Measurements from ENCODE around the gene PSMB10.
"Not testable (repeated sequence)": the region's sequence is repeated elsewhere in the genome, so short reads cannot be mapped to it uniquely, and the experiment has no call there.

The PSMB10 gene

GRCh38 chr16:67936124-67936879 is at the start of gene PSMB10:
Gene PSMB10, minus strand, starts transcription at chr16:67936850. Its CDS starts 101 bp downstream, at chr16:67936749.
- DNase-seq: no peak

GRCh38 chr16:67982011-67982696 is 45.5 kb upstream of the PSMB10 start:
- DNase-seq: no peak

DNA sequence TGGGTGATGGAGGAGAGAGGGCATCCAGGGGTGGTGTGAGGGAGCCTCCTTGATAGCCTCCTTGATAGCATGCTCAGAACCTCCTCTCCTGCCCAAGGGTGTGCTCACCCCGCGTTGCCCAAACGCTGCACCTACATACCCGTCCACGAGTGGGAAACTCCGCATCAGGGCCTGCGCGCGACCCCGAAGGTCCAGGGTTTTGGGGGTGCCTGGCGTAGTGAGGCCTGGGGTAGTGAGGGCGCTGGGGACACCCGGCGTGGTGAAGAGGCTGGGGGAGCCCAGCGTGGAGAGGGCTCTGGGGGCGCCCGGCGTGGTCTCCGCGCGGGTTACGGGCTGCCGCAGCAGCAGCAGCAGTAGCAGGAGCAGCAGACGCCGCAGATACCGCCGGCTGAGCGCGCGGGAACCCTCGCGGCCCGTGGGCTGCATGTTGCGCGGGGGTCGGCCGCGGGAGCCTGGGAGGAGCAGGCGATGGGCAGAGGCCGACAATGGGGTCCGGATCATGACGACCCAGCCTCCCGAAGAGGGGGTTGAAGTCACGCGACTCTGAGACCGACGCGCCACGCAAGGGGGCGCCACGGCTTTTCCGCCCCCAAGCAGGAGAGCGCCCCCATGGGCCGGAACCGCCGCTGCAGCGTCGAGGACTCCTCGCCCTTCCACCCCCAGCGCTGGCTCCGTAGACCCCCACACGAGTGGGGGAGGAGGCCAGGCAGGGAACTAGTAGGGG is 43.5 kb upstream of the PSMB10 start, which contains the start of gene DPEP3:
Gene DPEP3 (minus strand): TSS at position 545 of the 724 bp plus-strand sequence. CDS start 119 bp downstream, at position 426.
- peak; percentile 18 for DNase-seq

DNA sequence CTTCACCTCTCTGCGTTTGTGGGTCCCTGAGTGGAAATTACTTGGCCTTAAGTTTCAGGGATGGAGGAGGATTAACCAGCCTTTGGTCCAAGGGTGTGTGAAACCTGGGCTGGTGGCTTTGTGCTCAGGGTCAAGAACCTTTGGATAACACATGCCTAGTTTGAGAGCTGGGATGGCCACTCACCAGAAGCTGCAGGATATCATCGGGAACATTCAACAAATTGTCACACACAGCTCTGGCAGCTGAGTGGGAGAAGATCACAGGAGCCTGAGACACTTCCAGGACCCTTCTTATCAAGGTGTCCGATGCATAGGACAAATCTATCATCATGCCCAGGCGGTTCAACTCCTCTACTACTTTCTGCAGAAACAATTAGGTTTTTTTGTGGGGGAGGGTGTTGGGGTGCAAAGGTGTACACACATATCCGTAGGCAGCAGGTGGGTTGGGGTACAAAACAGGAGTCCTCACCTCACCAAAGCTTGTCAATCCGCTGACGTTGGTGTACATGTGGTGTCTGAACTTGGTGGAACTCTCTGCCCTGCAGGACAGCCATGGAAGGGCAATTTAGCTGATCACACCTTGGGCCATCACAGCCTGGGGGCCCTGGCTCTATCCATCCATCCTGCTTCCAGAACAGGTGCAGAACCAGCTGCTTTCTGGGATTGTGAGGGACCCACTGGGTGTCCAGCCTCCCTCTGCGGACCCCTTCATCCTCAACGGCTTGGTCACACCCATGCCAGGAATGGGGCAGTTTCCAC is 41.0 kb upstream of the PSMB10 start:
- no peak for DNase-seq

GRCh38 chr16:67977005-67977404 is 40.4 kb upstream of the PSMB10 start:
- no peak for DNase-seq

GRCh38 chr16:67976205-67976604 is 39.6 kb upstream of the PSMB10 start:
- DNase-seq: no peak

DNA sequence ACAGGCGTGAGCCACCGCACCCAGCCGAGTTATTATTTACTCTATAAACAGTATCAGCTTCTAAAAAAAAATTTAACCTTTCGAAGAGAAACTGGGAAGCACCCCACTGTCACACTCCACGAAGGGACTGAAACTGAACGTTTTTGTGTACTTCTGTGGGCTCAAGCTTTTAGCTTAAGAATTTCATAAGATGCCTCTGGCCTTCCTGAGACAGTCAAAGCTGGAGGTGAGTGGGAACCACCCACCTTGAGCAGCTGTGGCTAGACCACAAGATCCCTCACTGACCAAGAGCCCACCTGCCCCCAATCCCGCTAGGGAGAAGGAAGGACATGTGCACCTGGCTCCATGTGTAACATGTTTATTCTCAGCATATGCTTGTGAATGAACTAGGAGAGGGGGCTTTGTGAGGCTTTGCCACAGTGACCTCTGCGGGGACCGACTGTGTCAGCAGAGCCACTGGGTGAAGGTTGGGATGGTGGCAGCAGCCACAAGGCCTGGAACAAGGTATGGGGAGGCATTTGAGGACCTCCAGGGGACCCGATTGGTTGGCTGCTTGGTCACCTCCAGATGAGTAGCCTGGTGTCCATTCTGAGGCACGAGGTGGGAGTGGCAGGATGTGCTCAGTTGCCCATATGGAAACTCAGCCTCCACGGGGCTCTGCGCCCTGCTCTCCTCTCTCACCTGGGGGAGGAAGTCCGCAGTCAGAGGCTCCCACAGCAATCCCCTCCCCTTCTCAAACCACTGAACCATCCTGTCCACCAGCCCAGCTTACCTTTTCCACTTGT is 38.9 kb upstream of the PSMB10 start:
- DNase-seq: no peak

GRCh38 chr16:67972285-67972684 is 35.6 kb upstream of the PSMB10 start:
- not testable (repeated sequence) for DNase-seq

GRCh38 chr16:67971111-67971510 is 34.5 kb upstream of the PSMB10 start:
- no peak for DNase-seq

- no peak for DNase-seq
Measured at GRCh38 chr16:67969254-67970039, 32.8 kb upstream of the PSMB10 start.

- peak; percentile 87 for DNase-seq
Measured at GRCh38 chr16:67968400-67969253, 32.0 kb upstream of the PSMB10 start, which contains the start of gene SLC12A4. Gene SLC12A4, minus strand, starts transcription at chr16:67968637. Its CDS starts 84 bp downstream, at chr16:67968553.

DNA sequence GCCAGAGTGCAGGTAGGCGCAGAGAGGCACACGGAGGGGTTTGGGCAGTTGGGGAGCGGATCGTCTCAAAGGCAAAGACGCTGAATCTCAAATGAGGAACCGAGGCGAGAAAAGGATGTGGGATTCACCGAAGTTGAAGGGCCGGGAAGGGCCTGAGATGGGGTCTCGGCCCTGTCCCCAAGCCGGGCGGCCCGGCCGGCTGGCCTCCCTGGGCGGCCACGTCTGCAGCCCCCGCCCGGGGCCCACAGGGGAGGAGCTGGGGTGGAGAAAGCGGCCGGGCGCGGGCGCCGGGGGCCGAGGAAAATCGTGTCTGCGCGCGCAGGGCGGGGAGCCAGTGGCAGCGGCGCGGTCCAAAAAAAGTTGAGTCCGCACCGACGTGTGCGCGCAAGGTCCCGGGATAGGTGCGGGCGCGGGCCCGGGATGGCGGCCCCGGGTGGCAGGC is 31.3 kb upstream of the PSMB10 start:
- DNase-seq: no peak

DNA sequence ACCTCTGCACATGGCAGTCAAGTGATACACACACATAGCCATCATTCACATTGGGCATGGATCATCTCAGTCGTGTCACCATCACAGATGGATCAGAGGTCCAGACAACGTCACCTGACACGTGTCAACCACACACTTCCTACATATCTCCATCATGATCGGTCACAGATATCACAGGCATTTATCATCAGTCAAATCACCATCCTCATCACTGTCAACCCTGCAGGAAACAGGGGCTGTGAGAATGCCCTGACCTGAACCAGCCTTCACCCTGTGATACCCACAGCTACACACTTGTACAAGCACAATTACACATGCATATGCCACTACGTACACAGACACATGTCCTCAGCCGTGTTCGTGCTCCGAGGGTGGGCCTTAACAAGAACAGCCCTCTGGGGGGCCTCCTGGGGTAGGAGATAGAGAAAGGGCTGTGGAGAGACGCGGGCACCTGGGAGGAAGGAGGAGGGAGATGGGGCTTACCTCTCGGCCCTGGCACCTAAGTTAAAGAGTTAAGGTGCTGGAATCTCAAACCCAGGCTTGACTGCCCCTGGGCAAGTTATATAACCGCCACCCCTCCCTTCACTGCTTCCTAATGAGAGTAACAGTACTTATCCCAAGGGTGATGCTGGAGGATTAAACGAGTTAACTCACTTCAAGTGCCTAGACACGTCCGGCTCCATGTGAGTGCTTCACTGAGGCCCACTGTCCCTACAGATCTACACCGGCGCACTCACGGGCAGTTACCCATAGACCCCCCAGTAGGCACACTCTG is 30.7 kb upstream of the PSMB10 start:
- no peak for DNase-seq

DNA sequence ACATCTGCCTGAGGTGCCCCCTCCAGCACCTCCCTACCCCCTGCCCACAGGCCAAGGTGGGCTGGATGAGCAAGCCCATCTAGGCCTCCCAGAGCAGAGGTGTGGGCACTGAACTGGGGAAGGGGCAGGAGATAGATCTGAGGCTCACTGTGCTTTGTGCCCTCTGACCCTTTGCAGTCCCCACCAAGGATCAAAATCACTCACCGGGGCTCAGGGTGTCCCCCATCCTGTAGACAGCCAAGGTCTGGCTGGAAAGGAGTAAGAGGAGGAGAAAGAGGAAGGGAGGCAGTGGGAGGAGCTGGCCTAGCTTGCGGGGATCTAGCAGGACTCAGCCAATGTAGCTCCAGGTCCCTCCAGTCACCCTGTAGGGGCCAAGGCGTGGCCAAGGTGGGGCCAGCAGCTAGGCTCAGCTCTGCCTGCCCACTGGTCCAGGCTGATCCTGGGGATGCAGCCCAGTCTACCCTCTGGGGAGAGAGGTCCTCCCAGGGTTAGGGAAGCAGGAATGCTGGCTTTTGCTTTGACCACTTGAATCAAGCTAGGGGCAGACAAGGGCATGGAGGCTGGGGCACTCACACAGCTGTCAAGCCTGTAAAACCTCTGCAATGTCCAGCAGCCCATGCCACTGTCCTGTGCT is 30.0 kb upstream of the PSMB10 start:
- DNase-seq: no peak

DNA sequence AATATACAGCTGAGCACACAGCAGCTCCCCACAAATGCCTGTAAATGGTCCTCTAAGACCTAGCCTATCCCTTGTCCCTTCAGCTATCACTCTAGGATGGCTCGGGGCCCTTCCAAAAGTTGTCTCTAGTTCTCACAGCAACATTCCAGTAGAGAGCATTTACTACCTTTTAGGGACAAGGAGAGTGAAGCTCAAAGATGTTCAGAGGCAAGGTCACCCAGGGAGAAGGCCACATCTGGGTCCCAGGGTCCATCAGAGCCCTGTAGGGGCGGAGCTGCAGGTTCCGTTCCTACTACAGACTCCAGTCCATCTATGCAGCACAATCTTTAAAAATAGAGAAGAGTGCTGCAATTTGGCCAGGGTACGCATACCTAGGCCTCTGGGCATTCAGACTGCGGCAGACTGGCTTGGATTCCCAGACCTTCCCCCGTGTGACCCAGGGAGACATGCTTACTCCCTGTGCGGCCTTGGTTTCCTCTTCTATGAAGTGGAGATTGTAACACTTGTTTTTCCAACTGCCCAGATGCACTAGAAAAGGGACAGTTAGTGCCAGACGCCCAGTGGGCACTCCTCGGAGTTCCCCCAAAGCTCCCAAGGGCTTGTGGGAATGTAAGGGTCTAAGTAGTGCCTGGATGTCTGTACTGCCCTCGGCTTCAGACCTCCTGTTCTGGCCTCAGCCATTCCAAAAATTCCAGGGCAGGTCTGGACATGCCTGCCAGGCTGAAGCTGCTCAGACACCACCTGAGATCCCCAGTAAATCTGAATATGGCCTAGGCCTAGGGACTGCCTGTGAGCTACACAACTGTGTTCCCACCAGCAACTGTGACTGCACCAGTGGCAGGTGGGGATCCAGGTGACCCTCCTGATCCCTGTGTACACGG is 29.3 kb upstream of the PSMB10 start:
- no peak for DNase-seq

- DNase-seq: no peak
Measured at GRCh38 chr16:67964477-67965131, 28.0 kb upstream of the PSMB10 start.
